Middle frontal gyrus (tissue), 1 donor: Measurements from ENCODE around the gene NOTCH2.

Experiments
- DNase-seq: peaks from one replicate; pipeline ENCODE4 v3.0.0-alpha.2; 2015; ENCODE audit warnings: low spot score; ENCODE audit errors: extremely low spot score

Gene NOTCH2

DNA sequence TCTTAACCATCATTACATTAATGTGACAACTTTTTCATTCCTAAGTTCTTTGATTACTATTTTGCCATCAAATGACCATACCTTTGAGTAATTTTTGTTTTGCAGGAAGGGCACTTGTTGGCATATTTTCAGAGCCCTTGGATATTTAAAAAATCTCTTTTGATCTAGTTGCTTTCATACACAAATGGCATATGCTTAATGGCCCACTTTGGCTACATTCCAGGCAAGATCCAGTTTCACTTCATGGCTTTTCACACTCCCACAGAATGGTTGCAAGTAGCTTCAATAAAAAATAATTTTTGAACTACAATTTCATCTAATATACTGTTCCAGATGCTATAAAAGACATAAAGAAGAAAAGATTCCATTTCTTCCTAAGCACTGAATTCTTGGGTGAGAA, 191.3 kb downstream of the NOTCH2 start:
- no peak for DNase-seq

DNA sequence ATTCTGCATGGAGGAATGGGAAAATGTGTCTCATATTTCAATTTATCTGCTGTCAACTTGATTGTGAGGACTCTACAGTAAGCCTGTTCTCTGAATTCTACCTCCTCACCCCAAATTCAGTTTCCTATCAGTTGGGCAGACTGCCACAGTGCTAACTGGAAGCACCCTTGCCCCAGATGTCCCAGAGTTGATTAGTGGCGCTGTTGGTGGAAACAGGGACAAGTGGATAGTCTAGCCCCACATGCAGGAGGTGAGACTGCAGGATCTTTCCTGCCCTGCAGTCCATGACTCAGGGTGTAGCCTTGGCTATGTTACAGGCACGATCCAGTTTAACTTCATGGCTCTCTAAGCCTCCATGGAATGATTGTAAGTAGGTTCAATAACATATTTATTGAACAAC, 195.3 kb downstream of the NOTCH2 start:
- DNase-seq = no peak

DNA sequence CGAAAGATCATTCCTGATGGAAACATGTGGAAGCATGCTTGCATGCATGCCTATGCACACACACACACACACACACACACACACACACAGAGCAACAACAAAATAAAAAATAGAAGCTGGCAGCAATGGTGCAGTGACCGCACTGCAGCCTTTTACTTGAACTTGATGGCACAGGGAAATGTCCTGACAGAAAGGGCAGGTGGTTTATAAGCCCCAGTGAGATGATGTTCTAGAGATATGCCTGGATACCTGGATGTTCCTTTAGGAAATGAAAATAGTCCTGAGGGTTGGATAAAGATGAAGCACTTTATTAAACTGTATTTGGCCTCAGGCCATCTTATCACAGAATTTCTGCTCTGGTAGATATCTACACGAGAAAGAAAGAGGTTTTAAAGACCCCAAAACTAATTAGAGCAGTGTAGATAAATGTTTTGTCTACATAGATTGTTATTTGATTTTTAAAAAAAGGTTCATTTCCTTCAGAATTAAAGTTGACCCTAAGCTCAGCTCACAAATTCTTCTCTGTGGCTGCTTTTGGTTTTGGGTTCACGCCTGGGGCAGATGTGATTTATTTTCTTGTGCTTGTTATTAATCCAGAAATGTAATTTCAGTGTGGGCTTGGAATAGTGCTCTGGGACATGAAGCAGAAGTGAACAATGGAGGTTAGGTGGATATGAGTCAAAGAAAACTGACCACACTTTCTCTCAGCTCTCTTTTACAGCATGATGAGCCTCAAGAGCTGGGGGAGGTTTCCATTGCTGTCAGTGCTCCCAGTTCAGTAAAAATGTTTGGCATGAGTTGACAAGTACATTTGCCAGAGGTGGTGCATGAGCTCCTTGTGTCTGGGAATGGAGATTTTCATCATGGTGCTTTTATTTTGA, 196.1 kb downstream of the NOTCH2 start:
- DNase-seq = no peak

DNA sequence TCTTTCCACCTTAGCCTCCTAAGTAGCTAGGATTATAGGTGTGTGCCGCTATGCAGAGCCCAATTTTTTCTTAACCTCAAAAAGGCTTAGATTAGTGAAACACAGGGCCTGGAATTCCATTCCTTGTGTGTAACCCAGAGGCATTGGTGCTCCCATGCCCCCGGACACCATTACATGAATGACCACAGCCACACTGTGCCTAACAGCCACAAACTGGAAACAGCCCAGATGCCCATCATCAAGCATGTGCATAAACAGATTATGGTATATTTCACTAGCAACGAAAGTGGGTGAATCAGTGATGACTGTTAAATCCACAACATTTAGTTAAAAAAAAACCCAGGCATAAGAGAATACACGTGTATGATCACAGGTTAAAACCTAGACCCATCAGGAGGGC, 197.6 kb downstream of the NOTCH2 start:
- no peak for DNase-seq

DNA sequence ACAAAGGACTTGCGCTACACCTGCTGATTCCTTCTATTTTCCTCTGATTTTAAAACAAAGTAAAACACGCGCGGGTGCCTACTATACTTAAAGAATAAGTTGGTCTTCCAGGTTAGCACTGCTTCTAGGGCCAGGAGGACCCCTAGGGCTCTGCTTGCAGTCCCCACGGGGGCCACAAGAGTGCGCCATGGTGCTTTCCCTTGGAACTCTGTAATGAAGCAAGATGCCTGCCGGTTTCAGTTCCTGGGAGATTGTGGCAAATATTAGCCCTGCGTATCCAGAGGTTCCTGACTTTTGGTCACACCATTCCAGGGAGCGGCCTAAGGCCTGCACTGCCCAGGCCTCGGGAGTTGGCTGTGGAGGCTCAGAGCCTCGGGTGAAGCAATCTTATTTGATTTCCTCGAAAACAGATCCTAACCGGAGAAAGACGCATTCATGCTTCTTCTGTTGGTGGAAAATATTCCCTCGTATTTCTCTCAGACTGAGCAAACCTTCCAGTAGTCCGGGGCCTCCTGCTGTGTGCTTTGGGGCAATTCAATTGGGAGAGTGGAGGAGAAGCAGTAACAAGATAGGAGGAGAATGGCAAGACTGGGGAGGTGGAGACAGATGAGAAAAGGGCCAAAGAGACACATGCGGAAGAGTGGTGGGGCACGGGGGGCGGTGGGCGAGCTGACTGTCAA, 198.4 kb downstream of the NOTCH2 start:
- DNase-seq = peak; percentile 72

DNA sequence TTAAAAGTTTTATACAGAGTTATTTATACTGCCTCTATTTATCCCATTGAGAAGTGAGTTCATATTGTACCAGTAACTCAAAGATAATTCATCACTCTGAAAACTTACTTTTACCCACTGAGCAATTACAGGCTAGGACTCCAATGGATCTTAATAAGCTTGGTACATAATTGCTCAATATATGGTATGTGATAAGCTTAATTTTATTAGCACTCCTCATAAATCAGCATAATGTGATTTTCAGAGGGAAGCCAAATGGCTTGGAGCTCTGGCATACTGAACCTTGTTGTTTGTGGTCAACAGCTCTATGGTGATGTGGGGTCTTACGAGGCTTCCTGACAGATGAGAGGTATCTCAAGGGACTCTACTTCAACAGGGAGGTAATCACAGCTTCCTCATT, 199.5 kb downstream of the NOTCH2 start:
- DNase-seq = no peak

DNA sequence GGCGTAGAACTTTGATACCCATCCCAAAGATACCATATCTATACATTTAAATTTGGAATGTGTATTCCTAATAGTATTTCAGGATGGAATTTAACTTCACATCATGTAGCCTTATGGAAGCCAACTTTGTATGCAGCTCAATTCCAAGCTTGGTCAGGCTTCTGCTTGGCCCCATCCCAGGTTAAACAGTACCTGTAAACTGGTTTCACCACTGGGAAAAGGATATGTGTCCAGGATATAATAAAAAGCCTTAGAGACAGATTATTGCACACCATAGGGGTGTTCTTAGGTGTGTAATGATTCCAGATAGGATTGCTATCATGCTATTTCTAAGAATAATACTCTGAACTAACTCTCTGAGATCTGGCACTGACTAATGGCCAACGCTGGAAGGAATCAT, 201.3 kb downstream of the NOTCH2 start:
- DNase-seq = no peak

DNA sequence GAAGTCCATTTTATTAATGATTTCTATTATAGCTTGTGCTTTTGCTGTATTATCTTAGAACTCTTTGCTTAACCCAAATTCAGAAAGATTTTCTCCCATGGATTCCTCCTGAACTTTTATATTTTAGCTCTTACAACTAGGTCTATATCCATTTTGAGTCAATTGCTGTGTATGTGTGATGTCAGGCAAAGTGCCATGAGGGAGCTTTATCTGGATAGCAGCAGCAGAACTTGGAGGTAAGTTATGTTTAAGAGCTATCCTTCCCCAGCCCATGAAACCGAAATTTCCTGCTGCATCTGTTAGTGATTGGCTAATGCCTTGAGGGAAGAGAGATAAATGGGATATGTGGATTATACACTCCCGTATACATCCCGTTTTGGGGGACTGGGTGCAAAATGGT, 203.0 kb downstream of the NOTCH2 start:
- no peak for DNase-seq

DNA sequence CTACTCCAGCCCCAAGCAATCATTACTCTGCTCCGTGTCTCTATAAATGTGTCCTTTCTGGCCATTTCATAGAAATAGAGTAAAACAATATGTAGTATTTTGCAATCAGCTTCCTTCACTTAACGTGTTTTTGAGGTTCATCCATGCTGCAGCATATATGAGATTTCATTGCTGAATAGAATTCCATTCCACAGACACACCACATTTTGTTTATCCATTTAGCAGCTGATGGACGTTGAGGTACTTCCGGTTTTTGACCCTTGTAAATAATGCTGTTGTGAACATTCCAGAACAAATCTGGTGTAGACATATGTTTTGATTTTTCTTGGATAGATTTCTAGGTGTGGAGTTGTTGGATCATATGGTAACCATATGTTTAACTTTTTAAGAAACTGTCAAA, 203.8 kb downstream of the NOTCH2 start:
- DNase-seq = no peak

DNA sequence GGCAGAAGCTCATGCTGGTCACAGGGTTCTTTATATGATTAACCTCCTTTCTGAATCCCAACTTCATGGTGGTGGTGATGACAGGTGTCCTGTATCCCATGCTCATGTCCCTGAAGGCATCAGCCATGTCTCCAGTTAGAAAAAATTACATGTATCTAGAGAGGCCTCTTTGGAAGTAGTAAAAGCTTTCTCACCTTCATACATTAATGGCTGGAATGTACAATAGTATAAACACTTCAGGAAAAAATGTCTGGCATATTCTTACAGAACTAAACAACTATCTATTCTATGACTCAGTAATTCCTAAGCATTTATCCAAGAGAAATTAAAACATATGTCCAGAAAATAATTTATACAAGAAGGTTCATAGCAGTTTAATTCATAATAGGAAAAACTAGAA, 207.2 kb downstream of the NOTCH2 start:
- no peak for DNase-seq
